SHP77 treated with DMSO at 0.1 percent for 48 hours (cell line): ENCODE data around the gene ATP10A.
"Not testable (repeated sequence)": the region's sequence is repeated elsewhere in the genome, so short reads cannot be mapped to it uniquely, and the experiment has no call there.

Experiments used
- DNase-seq: peaks from one replicate; lab custom pipeline; 2025; lab: John Stamatoyannopoulos, UW

ATP10A gene

GRCh38 chr15:25858952-25859760 lies 4.0 kb downstream of the ATP10A start:
- no peak for DNase-seq

- DNase-seq = not testable (repeated sequence)
Measured at GRCh38 chr15:25856059-25856458, 7.1 kb downstream of the ATP10A start.

- no peak for DNase-seq
Measured at GRCh38 chr15:25852661-25853524, 10.2 kb downstream of the ATP10A start.

- no peak for DNase-seq
Measured at GRCh38 chr15:25852027-25852426, 11.1 kb downstream of the ATP10A start.

GRCh38 chr15:25850154-25851111 lies 12.7 kb downstream of the ATP10A start:
- no peak for DNase-seq

- no peak for DNase-seq
Measured at GRCh38 chr15:25849157-25849921, 13.8 kb downstream of the ATP10A start.

GRCh38 chr15:25848784-25849156 lies 14.4 kb downstream of the ATP10A start:
- DNase-seq = no peak

- DNase-seq = no peak
Measured at GRCh38 chr15:25848325-25848724, 14.8 kb downstream of the ATP10A start.

GRCh38 chr15:25847051-25847450 lies 16.1 kb downstream of the ATP10A start:
- no peak for DNase-seq

GRCh38 chr15:25846377-25846776 lies 16.8 kb downstream of the ATP10A start:
- DNase-seq = no peak

- DNase-seq = no peak
Measured at GRCh38 chr15:25844981-25845680, 18.0 kb downstream of the ATP10A start.

- no peak for DNase-seq
Measured at GRCh38 chr15:25844542-25844941, 18.6 kb downstream of the ATP10A start.

- DNase-seq = no peak
Measured at GRCh38 chr15:25844076-25844475, 19.1 kb downstream of the ATP10A start.

GRCh38 chr15:25839638-25840156 lies 23.4 kb downstream of the ATP10A start:
- DNase-seq = no peak

GRCh38 chr15:25838871-25839195 lies 24.3 kb downstream of the ATP10A start:
- no peak for DNase-seq

GRCh38 chr15:25838191-25838870 lies 24.8 kb downstream of the ATP10A start:
- DNase-seq = no peak

- DNase-seq = no peak
Measured at GRCh38 chr15:25832158-25832557, 31.0 kb downstream of the ATP10A start.

- DNase-seq = no peak
Measured at GRCh38 chr15:25830844-25831451, 32.2 kb downstream of the ATP10A start.

GRCh38 chr15:25829073-25829472 lies 34.1 kb downstream of the ATP10A start:
- DNase-seq = no peak
